Measurements from ENCODE around the gene GRIA3. TPM values are rescaled to one million over a fixed set of nuclear protein-coding genes. Genes with fewer than 3 reads are reported as not detected.
"Not testable (repeated sequence)": the region's sequence is repeated elsewhere in the genome, so short reads cannot be mapped to it uniquely, and the experiment has no call there.

GRIA3 gene
- total RNA-seq, 1 experiment from 2014 or later = not detected

DNA sequence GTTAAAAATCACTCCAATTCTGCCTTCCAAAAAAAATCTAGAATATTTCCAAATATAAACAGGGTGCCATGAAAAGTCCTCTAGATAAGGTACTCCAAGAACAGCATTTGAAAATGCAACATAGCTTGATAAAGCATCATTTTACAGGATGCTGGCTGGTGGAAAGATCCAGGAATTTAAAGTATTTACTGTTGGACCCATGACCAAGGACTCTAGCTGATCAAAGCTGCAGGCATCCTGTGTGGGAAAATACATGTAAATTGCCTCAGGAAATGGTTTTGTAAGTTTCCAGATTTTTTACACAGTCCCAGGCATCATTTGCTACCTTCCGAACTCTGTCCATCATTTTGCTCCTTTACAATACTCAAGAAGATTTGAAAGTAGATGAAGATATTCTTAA is 164.4 kb downstream of the GRIA3 start:
- no peak for DNase-seq (ENCODE audit: low spot score)

- no peak for DNase-seq (ENCODE audit: low spot score)
Measured at GRCh38 chrX:123350226-123350625, 166.1 kb downstream of the GRIA3 start.

- DNase-seq (ENCODE audit: low spot score) = no peak
Measured at GRCh38 chrX:123357941-123358340, 173.9 kb downstream of the GRIA3 start.

DNA sequence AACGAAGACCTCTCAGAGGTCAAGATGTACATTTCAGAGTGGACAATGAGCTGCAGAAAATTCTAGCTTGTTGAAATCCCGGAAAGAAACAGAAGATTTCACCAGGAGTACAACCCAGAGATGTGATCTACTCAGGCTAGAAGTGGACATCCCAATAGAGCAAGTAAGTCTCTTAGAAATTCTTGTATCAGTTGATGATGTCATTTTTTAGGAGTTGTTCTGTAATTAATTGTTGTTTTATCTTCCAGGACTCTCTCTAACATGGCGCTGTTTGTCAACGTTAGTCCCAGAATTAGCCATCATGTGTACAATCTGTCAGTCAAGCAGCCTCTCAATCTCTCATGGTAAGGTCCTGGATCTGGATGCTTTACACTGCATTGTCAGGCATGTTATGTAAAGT is 174.4 kb downstream of the GRIA3 start:
- no peak for DNase-seq (ENCODE audit: low spot score)

DNA sequence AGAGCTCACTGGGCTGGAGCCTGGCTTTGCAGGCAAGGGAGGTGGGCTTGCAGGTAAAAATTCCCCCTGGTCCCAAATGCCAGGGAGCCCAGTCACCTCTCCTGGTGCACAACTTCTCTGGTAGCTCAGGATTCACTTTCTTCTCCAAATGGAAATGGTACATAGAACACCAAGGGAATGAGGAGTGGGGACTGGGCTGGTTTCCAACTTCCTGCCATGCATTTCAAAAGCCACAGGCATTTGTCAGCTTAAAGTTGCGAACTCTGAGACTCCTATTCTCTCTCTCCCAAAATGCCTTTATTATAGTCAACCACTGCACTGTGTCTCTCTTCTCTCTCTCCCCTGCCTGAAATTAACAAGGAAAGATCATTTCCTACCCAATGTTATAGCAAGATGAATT is 177.3 kb downstream of the GRIA3 start:
- DNase-seq (ENCODE audit: low spot score) = no peak

DNA sequence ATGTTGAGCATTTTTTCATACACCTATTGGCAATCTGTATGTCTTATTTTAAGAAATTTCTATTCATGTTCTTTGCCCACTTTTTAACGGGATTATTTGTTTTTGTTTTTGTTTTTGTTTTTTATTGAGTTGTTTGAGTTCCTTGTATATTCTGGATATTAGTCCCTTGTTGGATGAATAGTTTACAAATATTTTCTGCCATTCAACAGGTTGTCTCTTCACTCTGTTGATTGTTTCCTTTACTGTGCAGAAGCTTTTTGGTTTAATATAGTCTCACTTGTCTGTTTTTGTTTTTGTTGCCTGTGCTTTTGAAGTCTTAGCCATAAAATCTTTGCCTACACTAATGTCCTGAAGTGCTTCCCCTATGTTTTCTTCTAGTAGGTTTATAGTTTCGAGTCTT is 202.1 kb downstream of the GRIA3 start:
- DNase-seq (ENCODE audit: low spot score) = not testable (repeated sequence)

DNA sequence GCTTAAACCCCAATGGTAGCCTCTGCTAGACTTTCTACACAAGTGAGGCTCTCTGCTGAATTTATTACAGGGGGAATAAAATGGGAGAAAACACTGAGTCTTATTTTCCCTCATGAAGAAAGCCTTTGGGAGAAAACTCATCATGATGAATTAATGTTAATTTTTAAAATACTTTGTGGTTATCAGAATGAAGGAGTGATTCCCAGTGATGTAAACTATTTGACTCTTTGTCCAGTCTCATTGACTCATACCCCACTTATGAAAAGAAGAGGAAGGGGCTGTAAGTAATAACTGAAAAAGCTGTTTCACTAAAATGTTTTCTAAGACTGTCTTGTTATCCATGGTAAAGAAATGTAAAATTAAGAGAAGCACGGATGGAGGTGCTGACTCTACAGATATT is 208.8 kb downstream of the GRIA3 start:
- DNase-seq (ENCODE audit: low spot score) = no peak

- DNase-seq (ENCODE audit: low spot score) = no peak
Measured at GRCh38 chrX:123399709-123400108, 215.6 kb downstream of the GRIA3 start.

GRCh38 chrX:123405231-123405630 is 221.2 kb downstream of the GRIA3 start:
- DNase-seq (ENCODE audit: low spot score) = no peak

GRCh38 chrX:123408821-123409737 is 225.0 kb downstream of the GRIA3 start:
- DNase-seq (ENCODE audit: low spot score) = no peak

- peak; percentile 48 for DNase-seq (ENCODE audit: low spot score)
Measured at GRCh38 chrX:123422875-123423274, 238.8 kb downstream of the GRIA3 start.

- no peak for DNase-seq (ENCODE audit: low spot score)
Measured at GRCh38 chrX:123424546-123424945, 240.5 kb downstream of the GRIA3 start.

- DNase-seq (ENCODE audit: low spot score) = no peak
Measured at GRCh38 chrX:123425471-123425870, 241.4 kb downstream of the GRIA3 start.

DNA sequence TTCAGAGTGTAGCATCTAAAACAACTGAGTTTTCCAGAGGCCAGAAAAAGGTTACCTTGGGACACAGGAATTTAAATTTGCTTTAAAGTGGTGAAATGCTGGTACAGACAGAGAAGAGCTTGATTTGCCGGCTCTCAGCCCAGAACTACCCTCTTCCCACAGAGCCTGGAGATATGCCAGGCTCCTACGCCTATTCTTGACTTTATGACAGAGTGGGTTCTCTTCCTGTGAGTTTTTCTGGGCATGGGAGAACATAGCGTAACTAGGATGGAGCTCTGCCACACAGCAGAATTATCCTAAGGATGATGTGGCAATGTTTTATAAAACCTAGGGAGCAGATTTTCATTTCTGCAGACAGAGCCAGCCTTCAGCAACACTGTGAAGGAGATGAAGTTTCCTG is 241.8 kb downstream of the GRIA3 start:
- no peak for DNase-seq (ENCODE audit: low spot score)

- DNase-seq (ENCODE audit: low spot score) = peak; percentile 11
Measured at GRCh38 chrX:123432361-123433150, 248.5 kb downstream of the GRIA3 start.

GRCh38 chrX:123436512-123437136 is 252.5 kb downstream of the GRIA3 start:
- no peak for DNase-seq (ENCODE audit: low spot score)

- DNase-seq (ENCODE audit: low spot score) = not testable (repeated sequence)
Measured at GRCh38 chrX:123439926-123440325, 255.8 kb downstream of the GRIA3 start.

DNA sequence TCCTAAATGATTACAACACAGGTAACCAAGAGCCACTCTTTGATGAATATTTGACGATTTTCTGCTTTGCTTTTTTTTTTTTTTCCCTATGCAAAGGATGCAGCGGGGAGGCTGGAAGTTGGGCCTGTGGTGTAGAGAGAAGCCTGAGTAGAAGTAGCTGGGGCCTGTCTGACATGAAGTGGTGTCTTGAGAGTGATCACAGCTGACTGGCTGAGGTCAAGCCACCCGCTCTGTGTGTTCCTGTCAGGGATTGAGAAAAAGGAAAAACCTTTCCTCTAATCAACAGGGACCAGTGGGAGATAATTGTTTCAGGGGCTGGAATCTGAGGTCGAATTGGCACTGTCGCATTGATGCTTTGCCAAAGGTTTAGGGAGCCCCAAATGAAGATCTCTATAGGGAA is 258.7 kb downstream of the GRIA3 start:
- no peak for DNase-seq (ENCODE audit: low spot score)

- no peak for DNase-seq (ENCODE audit: low spot score)
Measured at GRCh38 chrX:123447506-123447905, 263.4 kb downstream of the GRIA3 start.

GRCh38 chrX:123449335-123449734 is 265.3 kb downstream of the GRIA3 start:
- no peak for DNase-seq (ENCODE audit: low spot score)

DNA sequence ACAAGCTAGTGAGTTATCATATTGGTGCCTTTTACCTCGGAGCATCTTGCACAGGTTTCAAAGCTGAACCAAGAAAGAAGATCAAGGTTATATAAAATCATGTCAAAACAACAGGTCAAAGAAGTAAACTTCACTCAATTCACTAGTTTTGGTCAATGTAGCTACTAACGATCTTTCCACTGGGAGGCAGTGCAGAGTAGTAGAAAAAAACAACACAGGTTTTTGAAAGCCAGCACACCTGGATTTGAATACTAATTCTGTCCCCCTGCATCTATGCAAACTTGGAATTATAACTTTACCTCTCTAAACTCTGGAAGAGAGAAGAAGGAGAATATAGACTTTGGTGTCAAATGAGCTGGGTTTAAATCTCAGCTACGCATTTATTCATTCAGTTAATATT is 266.1 kb downstream of the GRIA3 start:
- peak; percentile 46 for DNase-seq (ENCODE audit: low spot score)
